ENCODE measurements around the gene VWA2.

The VWA2 gene

DNA sequence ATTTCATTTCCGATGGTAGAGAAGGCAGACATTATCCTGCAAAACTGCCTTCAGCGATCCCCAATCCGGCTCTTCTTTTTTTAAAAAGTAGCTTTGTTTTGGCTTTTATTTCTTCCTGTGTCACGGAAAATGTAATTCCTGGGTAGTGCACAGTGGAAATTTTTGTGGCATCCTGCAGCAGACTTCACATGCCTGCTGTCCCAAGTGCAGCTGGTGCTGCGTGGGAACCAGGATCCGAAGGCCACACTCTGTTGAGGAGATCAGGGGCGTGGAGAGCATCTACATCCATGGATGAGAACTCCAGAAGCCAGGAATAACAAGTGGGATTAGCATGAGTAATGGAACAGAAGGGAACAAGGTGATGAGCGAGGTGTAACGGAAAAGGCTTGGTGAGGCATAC, 4.6 kb downstream of the VWA2 start:
- Histone ChIP-seq H2AFZ (no peak overlapping the region), H3K27ac (no peak overlapping the region), H3K36me3 (ENCODE audit: control insufficient read depth, insufficient read depth, low read length) (no peaks in the 10 kb centered on the region), H3K4me2 (ENCODE audit: low read length) (no peak overlapping the region), H3K4me1 (no peaks in the 10 kb centered on the region), H3K27me3 (ENCODE audit: control insufficient read depth, insufficient read depth, low read length) (no peaks in the 10 kb centered on the region), H3K9me3 (ENCODE audit: control insufficient read depth, low read length) (no peaks in the 10 kb centered on the region), H3K79me2 (no peaks in the 10 kb centered on the region), H3K9ac (no peak overlapping the region), H3K4me3 (ENCODE audit: low read depth, low read length) (no peak overlapping the region)
- TF ChIP-seq, protein P1, sequence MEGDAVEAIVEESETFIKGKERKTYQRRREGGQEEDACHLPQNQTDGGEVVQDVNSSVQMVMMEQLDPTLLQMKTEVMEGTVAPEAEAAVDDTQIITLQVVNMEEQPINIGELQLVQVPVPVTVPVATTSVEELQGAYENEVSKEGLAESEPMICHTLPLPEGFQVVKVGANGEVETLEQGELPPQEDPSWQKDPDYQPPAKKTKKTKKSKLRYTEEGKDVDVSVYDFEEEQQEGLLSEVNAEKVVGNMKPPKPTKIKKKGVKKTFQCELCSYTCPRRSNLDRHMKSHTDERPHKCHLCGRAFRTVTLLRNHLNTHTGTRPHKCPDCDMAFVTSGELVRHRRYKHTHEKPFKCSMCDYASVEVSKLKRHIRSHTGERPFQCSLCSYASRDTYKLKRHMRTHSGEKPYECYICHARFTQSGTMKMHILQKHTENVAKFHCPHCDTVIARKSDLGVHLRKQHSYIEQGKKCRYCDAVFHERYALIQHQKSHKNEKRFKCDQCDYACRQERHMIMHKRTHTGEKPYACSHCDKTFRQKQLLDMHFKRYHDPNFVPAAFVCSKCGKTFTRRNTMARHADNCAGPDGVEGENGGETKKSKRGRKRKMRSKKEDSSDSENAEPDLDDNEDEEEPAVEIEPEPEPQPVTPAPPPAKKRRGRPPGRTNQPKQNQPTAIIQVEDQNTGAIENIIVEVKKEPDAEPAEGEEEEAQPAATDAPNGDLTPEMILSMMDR (IDR thresholded peaks at IDR 0.05), result no peak

DNA sequence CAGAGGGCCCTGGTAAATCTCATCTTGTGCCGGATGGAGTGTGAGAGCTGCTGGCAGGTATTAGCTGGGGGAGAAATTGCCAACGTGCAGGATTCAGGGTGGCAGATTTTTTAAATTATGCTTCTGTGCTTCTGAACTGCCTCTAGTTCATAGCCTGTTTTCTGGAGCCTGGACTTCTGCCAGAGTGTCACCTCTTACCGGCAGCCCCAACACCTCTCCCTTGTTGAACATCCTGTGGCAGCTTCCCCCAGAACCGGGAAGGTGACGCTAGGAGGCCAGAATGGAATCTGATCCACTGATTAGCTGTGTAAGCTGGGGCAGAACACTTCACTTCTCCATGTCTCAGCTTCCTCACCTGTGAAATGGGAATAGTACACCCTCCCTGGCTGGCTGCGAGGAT, 5.1 kb downstream of the VWA2 start:
- Histone ChIP-seq H3K4me3 (ENCODE audit: low read depth, low read length) (no peak overlapping the region), H3K27me3 (ENCODE audit: control insufficient read depth, insufficient read depth, low read length) (no peaks in the 10 kb centered on the region), H3K27ac (no peak overlapping the region)

DNA sequence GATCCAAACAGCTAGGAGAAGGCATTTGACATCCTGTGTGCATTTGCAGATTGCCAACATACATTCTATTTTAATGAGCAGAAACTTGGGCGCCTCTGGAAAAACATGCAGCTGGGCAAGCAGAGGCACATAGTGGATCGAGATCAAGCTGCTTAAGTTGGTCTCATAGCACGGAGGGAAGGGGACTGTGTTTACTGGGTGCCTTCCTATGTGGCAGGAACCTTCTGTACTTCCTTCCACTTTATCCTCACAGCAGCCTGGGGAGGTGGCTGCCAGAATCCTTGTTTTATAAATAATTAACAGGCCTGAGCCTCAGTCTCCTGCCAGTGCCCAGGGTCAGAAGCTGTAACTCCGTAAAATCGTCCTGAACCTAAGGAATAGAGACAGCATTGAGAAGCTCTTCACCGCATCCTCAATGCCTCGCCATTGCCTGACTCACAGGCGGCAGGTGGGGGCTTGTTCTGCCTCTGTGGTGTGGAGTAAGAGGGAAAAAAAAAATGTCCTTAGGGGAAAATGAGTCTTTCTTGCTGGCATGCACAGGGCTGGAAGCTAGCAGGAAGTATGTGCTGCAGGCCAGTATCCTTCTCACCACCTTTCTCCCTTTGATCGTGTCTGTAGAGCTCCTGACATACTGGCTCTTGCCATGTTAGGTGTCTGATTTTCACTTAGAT, 6.2 kb downstream of the VWA2 start:
- Histone ChIP-seq H2AFZ (no peak overlapping the region), H3K36me3 (ENCODE audit: control insufficient read depth, insufficient read depth, low read length) (no peaks in the 10 kb centered on the region), H3K4me1 (peaks cover 10% of the 10 kb centered on the region), H3K4me3 (ENCODE audit: low read depth, low read length) (no peak overlapping the region), H3K27me3 (ENCODE audit: control insufficient read depth, insufficient read depth, low read length) (no peaks in the 10 kb centered on the region), H3K4me2 (ENCODE audit: low read length) (no peak overlapping the region), H3K9me3 (ENCODE audit: control insufficient read depth, low read length) (no peaks in the 10 kb centered on the region), H3K9ac (no peak overlapping the region), H3K27ac (no peak overlapping the region), H3K79me2 (no peaks in the 10 kb centered on the region)
- TF ChIP-seq, protein P1 (IDR thresholded peaks at IDR 0.05), result no peak

More for the DNA sequence above, 5.1 kb downstream of the VWA2 start:
- H3K79me2 ChIP-seq, result no peaks in the 10 kb centered on the region
- H2AFZ ChIP-seq, result no peak overlapping the region
- H3K9me3 ChIP-seq (ENCODE audit: control insufficient read depth, low read length), result no peaks in the 10 kb centered on the region
- no peak overlapping the region for H3K4me2 ChIP-seq (ENCODE audit: low read length)
- H3K9ac ChIP-seq, result no peak overlapping the region
- TF ChIP-seq, protein P1 (IDR thresholded peaks at IDR 0.05), result no peak
- no peaks in the 10 kb centered on the region for H3K4me1 ChIP-seq
- no peaks in the 10 kb centered on the region for H3K36me3 ChIP-seq (ENCODE audit: control insufficient read depth, insufficient read depth, low read length)

DNA sequence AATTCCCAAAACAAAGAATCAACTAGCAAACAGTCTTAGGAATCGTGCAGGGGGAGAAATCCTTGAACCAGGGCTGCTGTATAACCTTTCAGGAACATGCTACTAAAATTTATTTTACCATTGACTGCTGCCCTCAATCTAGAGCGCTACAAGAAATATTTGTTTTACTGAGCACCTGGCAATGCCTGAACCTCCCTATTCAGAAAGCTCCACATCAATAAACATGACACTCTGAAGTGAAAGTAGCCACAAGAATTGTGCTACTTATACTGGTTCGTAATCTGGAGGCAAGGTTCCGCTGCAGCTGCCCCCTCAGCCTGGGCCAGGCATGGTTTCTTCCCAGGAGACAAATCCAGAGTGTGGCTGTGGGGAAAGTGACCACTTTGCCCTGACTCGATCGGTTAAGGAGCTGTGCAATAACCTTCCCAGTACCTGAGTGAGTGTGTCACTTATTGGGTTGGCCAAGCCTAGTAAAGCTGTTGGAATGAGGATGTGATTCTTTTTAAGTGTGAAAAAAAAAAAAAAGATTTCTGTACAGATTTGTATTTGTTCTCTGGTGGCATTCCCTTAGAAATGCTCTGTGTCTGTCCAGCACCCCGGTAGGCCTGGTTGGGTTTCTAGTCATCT, 7.7 kb downstream of the VWA2 start:
- no peak overlapping the region for H3K27ac ChIP-seq
- H3K4me1 ChIP-seq, result peaks cover 21% of the 10 kb centered on the region
- no peak overlapping the region for H3K9ac ChIP-seq

More for the DNA sequence above, 7.7 kb downstream of the VWA2 start:
- Histone ChIP-seq H3K4me2 (ENCODE audit: low read length) (no peak overlapping the region), H3K9me3 (ENCODE audit: control insufficient read depth, low read length) (no peaks in the 10 kb centered on the region), H3K4me3 (ENCODE audit: low read depth, low read length) (no peak overlapping the region), H3K27me3 (ENCODE audit: control insufficient read depth, insufficient read depth, low read length) (no peaks in the 10 kb centered on the region), H3K36me3 (ENCODE audit: control insufficient read depth, insufficient read depth, low read length) (no peaks in the 10 kb centered on the region), H3K79me2 (no peaks in the 10 kb centered on the region), H2AFZ (no peak overlapping the region)
- TF ChIP-seq, protein P1 (IDR thresholded peaks at IDR 0.05), result no peak
